AG09319 (cell line): ENCODE measurements around the gene GALM.
"Not testable (repeated sequence)": the region's sequence is repeated elsewhere in the genome, so short reads cannot be mapped to it uniquely, and the experiment has no call there.

ENCODE experiments used
- DNase-seq: peaks from one replicate; pipeline ENCODE4 v3.0.0-alpha.2; 2010; ENCODE audit warnings: low read depth; ENCODE audit errors: extremely low read depth
- CTCF ChIP-seq: IDR thresholded peaks from 2 replicates; pipeline ENCODE4 v1.5.1; 2011; ENCODE audit warnings: low read depth, mild to moderate bottlenecking, inconsistent platforms, low read length, moderate library complexity

The GALM gene

GRCh38 chr2:38635139-38635538 is 30.8 kb upstream of the GALM start:
- DNase-seq: no peak
- TF ChIP-seq CTCF: no peak

- no peak for TF ChIP-seq CTCF
- no peak for DNase-seq
These were observed 29.8 kb upstream of the GALM start for GRCh38 chr2:38636069-38636468.

DNA sequence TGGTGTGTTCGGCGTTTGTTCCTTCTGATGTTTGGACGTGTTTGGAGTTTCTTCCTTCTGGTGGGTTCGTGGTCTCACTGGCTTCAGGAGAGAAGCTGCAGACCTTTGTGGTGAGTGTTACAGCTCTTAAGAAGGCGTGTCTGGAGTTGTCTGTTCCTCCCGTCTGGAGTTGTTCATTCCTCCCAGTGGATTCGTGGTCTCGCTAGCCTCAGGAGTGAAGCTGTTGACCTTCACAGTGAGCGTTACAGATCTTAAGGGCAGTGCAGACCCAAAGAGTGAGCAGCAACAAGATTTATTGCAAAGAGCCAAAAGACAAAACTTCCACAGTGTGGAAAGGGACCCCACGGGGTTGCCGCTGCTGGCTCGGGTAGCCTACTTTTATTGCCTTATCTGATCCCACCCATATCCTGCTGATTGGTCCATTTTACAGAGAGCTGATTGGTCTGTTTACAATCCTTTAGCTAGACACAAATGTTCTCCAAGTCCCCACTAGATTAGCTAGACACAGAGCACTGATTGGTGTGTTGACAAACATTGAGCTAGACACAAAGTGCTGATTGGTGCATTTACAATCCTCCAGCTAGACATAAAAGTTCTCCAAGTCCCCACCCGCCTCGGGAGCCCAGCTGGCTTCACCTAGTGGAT is 23.4 kb upstream of the GALM start:
- not testable (repeated sequence) for DNase-seq

DNA sequence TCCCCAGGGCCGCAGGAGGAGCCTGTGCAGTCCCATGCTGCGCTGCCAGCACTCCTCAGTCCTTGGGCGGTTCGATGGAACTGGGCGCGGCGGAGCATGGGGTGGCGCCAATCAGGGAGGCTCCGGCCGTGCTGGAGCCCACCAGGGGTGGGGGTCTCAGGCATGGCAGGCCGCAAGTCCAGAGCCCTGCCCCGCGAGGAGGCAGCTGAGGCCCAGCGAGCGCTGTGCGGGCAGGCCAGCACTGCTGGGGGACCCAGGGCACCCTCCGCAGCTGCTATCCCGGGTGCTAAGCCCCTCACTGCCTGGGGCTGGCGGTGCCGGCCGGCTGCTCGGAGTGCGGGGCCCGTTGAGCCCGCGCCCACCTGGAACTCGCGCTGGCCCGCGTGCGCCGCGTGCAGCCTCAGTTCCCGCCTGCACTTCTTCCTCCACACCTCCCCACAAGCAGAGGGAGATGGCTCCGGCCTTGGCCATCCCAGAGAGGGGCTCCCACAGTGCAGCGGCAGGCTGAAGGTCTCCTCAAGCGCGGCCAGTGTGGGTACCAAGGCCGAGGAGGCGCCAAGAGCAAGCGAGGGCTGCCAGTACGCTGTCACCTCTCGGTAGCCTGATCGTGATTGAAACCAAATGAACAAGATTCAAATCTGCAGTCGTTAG is 22.8 kb upstream of the GALM start:
- DNase-seq: no peak
- no peak for TF ChIP-seq CTCF

DNA sequence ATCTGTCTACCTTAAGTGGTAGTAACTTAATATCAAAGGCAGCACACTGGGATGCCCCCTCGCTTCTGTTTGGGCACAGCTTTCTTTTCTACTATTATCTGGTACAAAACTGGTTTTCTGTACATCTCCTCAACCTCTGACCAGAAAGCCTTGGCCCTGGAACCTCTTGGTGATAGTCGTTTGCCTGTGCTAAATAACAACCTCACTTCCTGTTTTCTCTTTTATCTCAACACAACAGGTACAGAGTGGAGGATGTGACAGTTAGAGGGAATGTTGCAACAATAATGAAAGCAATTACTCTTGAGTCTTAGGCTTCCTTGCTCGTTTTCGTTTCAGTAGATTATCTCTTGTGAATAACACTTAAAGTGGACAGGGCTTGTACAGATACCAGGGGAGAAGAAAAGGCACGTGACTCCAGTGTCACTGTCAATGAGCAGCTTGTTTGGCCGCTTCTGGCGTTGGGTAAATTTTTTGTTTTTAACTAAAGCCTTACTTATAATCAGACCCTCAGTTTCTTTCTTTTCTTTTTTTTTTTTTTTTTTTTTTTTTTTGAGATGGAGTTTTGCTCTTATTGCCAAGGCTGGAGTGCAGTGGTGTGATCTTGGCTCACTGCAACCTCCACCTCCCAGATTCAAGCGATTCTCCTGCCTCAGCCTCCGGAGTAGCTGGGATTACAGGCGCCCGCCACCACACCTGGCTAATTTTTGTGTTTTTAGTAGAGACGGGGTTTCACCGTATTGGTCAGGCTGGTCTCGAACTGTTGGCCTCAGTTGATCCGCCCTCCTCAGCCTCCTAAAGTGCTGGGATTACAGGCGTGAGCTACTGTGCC is 22.0 kb upstream of the GALM start:
- DNase-seq: not testable (repeated sequence)

DNA sequence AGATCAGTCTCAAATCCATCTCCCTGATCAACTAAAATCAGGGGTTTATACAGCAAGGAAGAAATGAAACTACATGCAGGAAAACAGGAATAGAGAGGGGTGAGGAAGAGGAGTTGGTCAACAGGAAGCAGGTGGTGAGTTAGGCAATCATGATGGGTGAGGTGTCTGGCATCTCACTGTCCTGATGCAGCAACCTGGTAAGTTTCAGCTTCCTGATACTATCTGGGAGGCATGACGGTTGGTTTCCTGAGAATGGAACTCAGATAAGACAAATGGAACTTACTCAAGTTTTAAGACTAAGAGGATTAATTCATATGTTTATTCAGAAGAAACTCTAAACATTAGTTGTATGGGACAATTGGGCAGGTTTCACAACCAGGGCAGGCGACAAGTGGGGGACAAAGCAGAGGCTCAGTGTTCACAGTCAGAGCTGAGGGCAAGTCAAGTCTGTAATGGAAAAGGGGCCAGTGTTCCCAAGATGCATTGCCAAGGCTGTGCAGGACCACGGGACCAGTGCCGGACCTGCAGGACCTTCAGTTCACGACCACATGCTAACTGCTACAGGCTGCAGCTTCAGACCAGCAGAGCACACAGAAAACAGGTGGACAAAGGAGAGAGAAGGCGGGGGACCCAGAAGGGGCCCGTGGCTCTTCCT is 17.7 kb upstream of the GALM start:
- no peak for TF ChIP-seq CTCF
- no peak for DNase-seq

DNA sequence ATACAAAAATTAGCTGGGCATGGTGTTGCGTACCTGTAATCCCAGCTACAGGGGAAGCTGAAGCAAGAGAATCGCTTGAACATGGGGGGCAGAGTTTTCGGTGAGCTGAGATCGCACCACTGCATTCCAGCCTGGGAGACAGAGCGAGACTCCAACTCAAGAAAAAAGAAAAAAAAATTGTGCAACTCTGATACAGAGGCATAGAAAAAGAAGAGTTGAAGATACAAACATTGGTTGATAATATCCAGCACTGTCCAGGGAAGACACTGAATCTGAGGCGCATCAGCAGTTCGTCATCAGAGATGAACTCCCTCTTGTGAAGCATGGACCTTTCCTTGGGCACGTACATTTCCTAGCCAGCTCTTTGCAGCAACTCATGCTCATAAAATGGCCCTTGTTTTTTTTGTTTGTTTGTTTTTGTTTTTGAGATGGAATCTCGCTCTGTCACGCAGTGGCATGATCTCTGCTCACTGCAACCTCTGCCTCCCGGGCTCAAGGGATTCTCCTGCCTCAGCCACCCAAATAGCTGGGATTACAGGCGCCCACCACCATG is 16.7 kb upstream of the GALM start:
- no peak for DNase-seq

More for the DNA sequence above, 16.7 kb upstream of the GALM start:
- no peak for TF ChIP-seq CTCF
